SH-SY5Y (cell line): ENCODE results near the gene ENTPD1.

Experiments
- GATA2 ChIP-seq: IDR thresholded peaks from 2 replicates; pipeline ENCODE4 v1.6.1; 2011; ENCODE audit warnings: mild to moderate bottlenecking, low read depth, low read length
- GATA3 ChIP-seq: IDR thresholded peaks from 2 replicates; pipeline ENCODE4 v1.6.1; 2011; ENCODE audit warnings: low read depth, mild to moderate bottlenecking, low read length, moderate library complexity

- no peak for TF ChIP-seq GATA3
- no peak for TF ChIP-seq GATA2
Observed at GRCh38 chr10:95872158-95872711, 116.3 kb downstream of the ENTPD1 start.
